ENCODE data around the gene ACY1. TPM values are rescaled to one million over a fixed set of nuclear protein-coding genes. Genes with fewer than 3 reads are reported as not detected.

Gene ACY1
- total RNA-seq, 1 experiment from 2014 or later = 164 TPM

DNA sequence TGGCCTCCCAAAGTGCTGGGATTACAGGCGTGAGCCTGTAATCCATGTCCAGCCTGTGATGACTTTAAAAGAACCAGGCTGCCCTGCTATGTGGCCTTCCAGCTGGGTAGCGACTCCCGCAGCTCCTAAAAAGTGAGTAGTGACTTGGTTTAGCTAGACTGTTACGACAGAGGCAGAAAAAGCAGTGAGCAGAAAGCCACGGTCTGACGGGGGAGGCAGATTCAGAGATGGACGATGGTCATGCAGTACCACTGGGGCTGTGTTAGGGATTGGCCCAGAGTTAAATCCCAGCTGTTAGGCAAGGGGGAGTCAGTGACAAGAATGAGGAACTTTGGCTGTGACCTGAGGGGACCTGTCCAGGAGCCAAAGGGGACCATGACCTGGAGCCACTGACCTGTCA lies 15.4 kb downstream of the ACY1 start:
- DNase-seq (ENCODE audit: unreplicated experiment) = no peak
- POLR2A ChIA-PET = interaction anchor here (0.6 to 1.9 kb wide), 4 partner anchors 55 to 280 kb away, joined by 3 to 10 read pairs (median 6); partner anchors contain the start of genes PARP3, RRP9 and WDR82
- no peak overlapping the region for H3K4me3 Mint-ChIP-seq (ENCODE audit: unreplicated experiment)

GRCh38 chr3:51999846-52000245 lies 16.5 kb downstream of the ACY1 start:
- TF ChIP-seq, protein P1, sequence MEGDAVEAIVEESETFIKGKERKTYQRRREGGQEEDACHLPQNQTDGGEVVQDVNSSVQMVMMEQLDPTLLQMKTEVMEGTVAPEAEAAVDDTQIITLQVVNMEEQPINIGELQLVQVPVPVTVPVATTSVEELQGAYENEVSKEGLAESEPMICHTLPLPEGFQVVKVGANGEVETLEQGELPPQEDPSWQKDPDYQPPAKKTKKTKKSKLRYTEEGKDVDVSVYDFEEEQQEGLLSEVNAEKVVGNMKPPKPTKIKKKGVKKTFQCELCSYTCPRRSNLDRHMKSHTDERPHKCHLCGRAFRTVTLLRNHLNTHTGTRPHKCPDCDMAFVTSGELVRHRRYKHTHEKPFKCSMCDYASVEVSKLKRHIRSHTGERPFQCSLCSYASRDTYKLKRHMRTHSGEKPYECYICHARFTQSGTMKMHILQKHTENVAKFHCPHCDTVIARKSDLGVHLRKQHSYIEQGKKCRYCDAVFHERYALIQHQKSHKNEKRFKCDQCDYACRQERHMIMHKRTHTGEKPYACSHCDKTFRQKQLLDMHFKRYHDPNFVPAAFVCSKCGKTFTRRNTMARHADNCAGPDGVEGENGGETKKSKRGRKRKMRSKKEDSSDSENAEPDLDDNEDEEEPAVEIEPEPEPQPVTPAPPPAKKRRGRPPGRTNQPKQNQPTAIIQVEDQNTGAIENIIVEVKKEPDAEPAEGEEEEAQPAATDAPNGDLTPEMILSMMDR (IDR thresholded peaks at IDR 0.05; ENCODE audit: unreplicated experiment) = no peak
- peaks cover 13% of the 10 kb centered on the region for H3K36me3 Mint-ChIP-seq (ENCODE audit: insufficient read depth, unreplicated experiment)
- ChIA-PET CTCF (interaction anchor here (1.2 to 8.6 kb wide), 7 partner anchors 11 to 151 kb away, joined by 3 to 230 read pairs (median 27); partner anchors contain the start of genes DUSP7 and RRP9), POLR2A (interaction anchor here (4.9 kb wide), 1 partner anchor 54 kb away, joined by 34 read pairs; no protein-coding TSS in a partner anchor)
- peaks cover 8% of the 10 kb centered on the region for H3K4me1 Mint-ChIP-seq (ENCODE audit: insufficient read depth, unreplicated experiment)
- H3K4me3 Mint-ChIP-seq (ENCODE audit: unreplicated experiment) = no peak overlapping the region
- DNase-seq (ENCODE audit: unreplicated experiment) = no peak
- BruUV-seq (replicated peaks) = no TSS peak
- H3K9me3 Mint-ChIP-seq (ENCODE audit: unreplicated experiment) = no peaks in the 10 kb centered on the region
- no peak overlapping the region for H3K27ac Mint-ChIP-seq (ENCODE audit: low read depth, unreplicated experiment)
- no peaks in the 10 kb centered on the region for H3K27me3 Mint-ChIP-seq (ENCODE audit: insufficient read depth, unreplicated experiment)
- intact Hi-C loops (cut with micrococcal nuclease) = loop anchor here (5.0 to 10.0 kb wide), 2 partner anchors 215 to 337 kb away; no protein-coding TSS in a partner anchor

More for the DNA sequence above, 15.4 kb downstream of the ACY1 start:
- TF ChIP-seq, protein P1 (IDR thresholded peaks at IDR 0.05; ENCODE audit: unreplicated experiment) = no peak
- Mint-ChIP-seq H3K4me1 (ENCODE audit: insufficient read depth, unreplicated experiment) (peaks cover 8% of the 10 kb centered on the region), H3K36me3 (ENCODE audit: insufficient read depth, unreplicated experiment) (peaks cover 24% of the 10 kb centered on the region), H3K27me3 (ENCODE audit: insufficient read depth, unreplicated experiment) (no peaks in the 10 kb centered on the region), H3K9me3 (ENCODE audit: unreplicated experiment) (no peaks in the 10 kb centered on the region), H3K27ac (ENCODE audit: low read depth, unreplicated experiment) (no peak overlapping the region)
- BruUV-seq (replicated peaks) = no TSS peak
- intact Hi-C loops (cut with micrococcal nuclease) = no loop called here
- CTCF ChIA-PET = interaction anchor here (0.6 to 2.3 kb wide), 10 partner anchors 17 to 429 kb away, joined by 3 to 18 read pairs (median 4); partner anchors contain the start of gene RRP9

- peak; percentile 77 for DNase-seq (ENCODE audit: unreplicated experiment)
- TF ChIP-seq, protein P1 (IDR thresholded peaks at IDR 0.05; ENCODE audit: unreplicated experiment) = peak; percentile 97
- Mint-ChIP-seq H3K27me3 (ENCODE audit: insufficient read depth, unreplicated experiment) (no peaks in the 10 kb centered on the region), H3K9me3 (ENCODE audit: unreplicated experiment) (no peaks in the 10 kb centered on the region), H3K4me3 (ENCODE audit: unreplicated experiment) (no peak overlapping the region), H3K36me3 (ENCODE audit: insufficient read depth, unreplicated experiment) (no peaks in the 10 kb centered on the region), H3K27ac (ENCODE audit: low read depth, unreplicated experiment) (no peak overlapping the region), H3K4me1 (ENCODE audit: insufficient read depth, unreplicated experiment) (peaks cover 8% of the 10 kb centered on the region)
- CTCF ChIA-PET = interaction anchor here (0.6 to 8.6 kb wide), 48 partner anchors 10 to 1751 kb away, joined by 3 to 230 read pairs (median 5); partner anchors contain the start of genes ACY1, DUSP7 and TLR9
- POLR2A ChIA-PET = interaction anchor here (0.6 to 4.9 kb wide), 4 partner anchors 52 to 338 kb away, joined by 3 to 34 read pairs (median 6); partner anchors contain the start of gene DUSP7
- intact Hi-C loops (cut with micrococcal nuclease) = loop anchor here (1.0 to 10.0 kb wide), 5 partner anchors 52 to 336 kb away; no protein-coding TSS in a partner anchor
- BruUV-seq (replicated peaks) = no TSS peak
Observed at GRCh38 chr3:52001443-52001974, 18.2 kb downstream of the ACY1 start.

DNA sequence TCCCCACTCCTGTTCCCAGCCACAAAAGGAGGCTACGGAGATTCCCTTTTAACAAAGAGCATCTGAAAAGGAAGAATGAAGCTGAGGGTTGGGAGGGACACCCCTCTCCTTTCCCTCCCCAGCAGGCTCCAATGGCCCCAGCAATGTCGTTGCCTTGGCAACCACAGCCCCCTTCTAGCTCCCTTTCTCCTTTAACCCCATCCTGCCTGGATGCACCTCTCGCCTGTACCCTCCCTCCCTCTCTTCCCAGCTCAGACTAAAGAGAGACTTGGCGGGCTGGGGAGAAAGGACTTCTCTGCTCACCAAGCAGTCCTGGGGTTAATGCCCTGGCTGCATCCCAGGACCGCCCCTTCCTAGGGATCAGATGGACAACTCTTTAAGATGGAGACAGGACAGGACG lies 19.4 kb downstream of the ACY1 start:
- TF ChIP-seq, protein P1 (IDR thresholded peaks at IDR 0.05; ENCODE audit: unreplicated experiment) = no peak
- no TSS peak for BruUV-seq (replicated peaks)
- Mint-ChIP-seq H3K4me3 (ENCODE audit: unreplicated experiment) (no peak overlapping the region), H3K9me3 (ENCODE audit: unreplicated experiment) (no peaks in the 10 kb centered on the region), H3K4me1 (ENCODE audit: insufficient read depth, unreplicated experiment) (peaks cover 7% of the 10 kb centered on the region), H3K27ac (ENCODE audit: low read depth, unreplicated experiment) (no peak overlapping the region), H3K36me3 (ENCODE audit: insufficient read depth, unreplicated experiment) (no peaks in the 10 kb centered on the region), H3K27me3 (ENCODE audit: insufficient read depth, unreplicated experiment) (no peaks in the 10 kb centered on the region)
- POLR2A ChIA-PET = interaction anchor here (4.9 kb wide), 1 partner anchor 51 kb away, joined by 34 read pairs; no protein-coding TSS in a partner anchor
- intact Hi-C loops (cut with micrococcal nuclease) = loop anchor here (5.0 to 10.0 kb wide), 2 partner anchors 212 to 335 kb away; no protein-coding TSS in a partner anchor
- DNase-seq (ENCODE audit: unreplicated experiment) = no peak
- CTCF ChIA-PET = interaction anchor here (0.6 to 8.6 kb wide), 24 partner anchors 8 to 335 kb away, joined by 3 to 230 read pairs (median 5); partner anchors contain the start of gene DUSP7

Data from MCF 10A (cell line).